ENCODE measurements around the gene HS3ST2. TPM values are rescaled to one million over a fixed set of nuclear protein-coding genes. Genes with fewer than 3 reads are reported as not detected.

HS3ST2 gene
- polyA plus RNA-seq, 2 of the 4 experiments (the other 2 are of a cell fraction): not detected

GRCh38 chr16:22810226-22810625 is 3.7 kb upstream of the HS3ST2 start (continued):
- TF ChIP-seq CHD2 (IDR thresholded peaks at IDR 0.05; ENCODE audit: low read length, partially characterized antibody): no peak
- TF ChIP-seq PBX3 (IDR thresholded peaks at IDR 0.05): no peak
- no peak for TF ChIP-seq JUNB (IDR thresholded peaks at IDR 0.05)
- TF ChIP-seq FOSL2 (IDR thresholded peaks at IDR 0.05): no peak
- no peak for TF ChIP-seq FOSL2 (CRISPR knock-in tag; IDR thresholded peaks at IDR 0.05)

DNA sequence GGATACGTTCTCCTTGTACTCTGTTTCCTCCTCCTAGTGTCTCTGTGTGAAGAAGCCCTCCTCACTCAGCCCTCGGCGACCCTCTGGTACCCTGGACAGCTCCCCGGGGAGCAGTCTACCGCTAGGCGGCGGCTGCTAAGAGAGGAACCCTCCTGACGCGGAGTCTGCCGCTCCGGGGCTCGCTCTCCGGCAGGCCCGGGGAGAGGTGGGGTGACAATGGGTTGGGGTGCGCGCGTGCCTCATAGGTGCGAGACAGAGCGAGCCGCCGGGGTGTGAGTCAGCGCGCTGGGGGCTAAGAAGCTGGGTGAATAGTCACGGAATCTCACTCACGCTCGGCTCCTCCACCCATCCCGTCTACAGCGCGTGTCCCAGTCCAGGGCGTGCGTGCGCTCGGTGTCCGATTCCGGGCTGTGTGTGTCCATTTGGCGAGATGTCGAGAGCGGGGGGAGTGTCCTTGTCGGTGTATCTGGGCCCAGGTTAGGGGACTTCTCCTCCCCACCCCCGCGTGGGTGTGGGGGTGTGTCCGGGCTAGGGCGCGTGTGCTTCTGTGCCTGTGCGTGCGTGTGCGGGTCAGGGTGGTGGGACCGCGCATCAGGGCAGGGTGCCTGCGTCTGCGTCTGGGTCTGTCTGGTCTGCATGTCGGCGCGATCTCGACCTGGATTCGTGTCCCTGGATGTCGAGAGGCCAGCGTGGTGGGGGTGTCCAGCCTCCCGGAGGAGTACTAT is 577 bp upstream of the HS3ST2 start:
- ChIA-PET CTCF (no interaction called here), POLR2A (no interaction called here)
- WGBS (ENCODE audit: missing lambda C conversion rate): 76% methylated on average over 35 of the region's 59 CpGs
- no peak overlapping the region for H3K27ac ChIP-seq
- no peaks in the 10 kb centered on the region for H3K9me3 ChIP-seq
- ATAC-seq (peak in 1 of 2 experiments; percentile 63; a peak in 2 of 6 replicates), FAIRE-seq (no peak), DNase-seq (ENCODE audit: low read depth in 1 of 2, low spot score in 1 of 2) (no peak)
- H3K4me2 ChIP-seq: no peak overlapping the region
- H3K4me1 ChIP-seq: peaks cover 4% of the 10 kb centered on the region; the same call in 1 of the 3 replicates
- no peak overlapping the region for H3K4me3 ChIP-seq
- no peak for TF ChIP-seq POLR2A (IDR thresholded peaks at IDR 0.05; ENCODE audit: low read length)
- TF ChIP-seq FOSB (CRISPR knock-in tag; IDR thresholded peaks at IDR 0.05): no peak
- TF ChIP-seq GATA3 (IDR thresholded peaks at IDR 0.05; ENCODE audit: borderline replicate concordance): no peak
- 0 out of 3 replicates have a peak, but pooled peaks have one; percentile 5 for TF ChIP-seq CTCF (IDR thresholded peaks at IDR 0.05)
- TF ChIP-seq KDM5A (IDR thresholded peaks at IDR 0.05): no peak
- peak in 1 of 2 experiments; percentile 15; a peak in 1 of 5 replicates for TF ChIP-seq RAD21 (conservative IDR thresholded peaks at IDR 0.05 in 1 of 2, IDR thresholded peaks at IDR 0.05 in 1 of 2)
- no peak for TF ChIP-seq ZC3H11A (IDR thresholded peaks at IDR 0.05)
- no peak for TF ChIP-seq FOXS1 (CRISPR knock-in tag; IDR thresholded peaks at IDR 0.05)
- TF ChIP-seq BHLHE40 (IDR thresholded peaks at IDR 0.05; ENCODE audit: low read depth, low read length): no peak
- TF ChIP-seq ZSCAN20 (CRISPR knock-in tag; IDR thresholded peaks at IDR 0.05): no peak
- no peak for TF ChIP-seq HEYL (CRISPR knock-in tag; IDR thresholded peaks at IDR 0.05)
- TF ChIP-seq, protein P1, sequence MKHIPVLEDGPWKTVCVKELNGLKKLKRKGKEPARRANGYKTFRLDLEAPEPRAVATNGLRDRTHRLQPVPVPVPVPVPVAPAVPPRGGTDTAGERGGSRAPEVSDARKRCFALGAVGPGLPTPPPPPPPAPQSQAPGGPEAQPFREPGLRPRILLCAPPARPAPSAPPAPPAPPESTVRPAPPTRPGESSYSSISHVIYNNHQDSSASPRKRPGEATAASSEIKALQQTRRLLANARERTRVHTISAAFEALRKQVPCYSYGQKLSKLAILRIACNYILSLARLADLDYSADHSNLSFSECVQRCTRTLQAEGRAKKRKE (CRISPR knock-in tag; IDR thresholded peaks at IDR 0.05; ENCODE audit: low read depth): no peak
- no peak for TF ChIP-seq NFE2L2 (conservative IDR thresholded peaks at IDR 0.05; ENCODE audit: low read length)
- no peak for TF ChIP-seq CHD4 (IDR thresholded peaks at IDR 0.05; ENCODE audit: borderline replicate concordance)
- TF ChIP-seq HDAC2 (IDR thresholded peaks at IDR 0.05): no peak
- TF ChIP-seq, protein P2, sequence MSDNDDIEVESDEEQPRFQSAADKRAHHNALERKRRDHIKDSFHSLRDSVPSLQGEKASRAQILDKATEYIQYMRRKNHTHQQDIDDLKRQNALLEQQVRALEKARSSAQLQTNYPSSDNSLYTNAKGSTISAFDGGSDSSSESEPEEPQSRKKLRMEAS (IDR thresholded peaks at IDR 0.05): no peak
- no peak for TF ChIP-seq HES2 (IDR thresholded peaks at IDR 0.05)
- no peak for TF ChIP-seq CBX2 (IDR thresholded peaks at IDR 0.05; ENCODE audit: borderline replicate concordance, low read depth)
- TF ChIP-seq ESRRA (IDR thresholded peaks at IDR 0.05; ENCODE audit: borderline replicate concordance, low read length): no peak
- no peak for TF ChIP-seq E2F6 (IDR thresholded peaks at IDR 0.05; ENCODE audit: borderline replicate concordance, low read depth)
- no peak for TF ChIP-seq SREBF2 (IDR thresholded peaks at IDR 0.05)
- TF ChIP-seq, protein P3, sequence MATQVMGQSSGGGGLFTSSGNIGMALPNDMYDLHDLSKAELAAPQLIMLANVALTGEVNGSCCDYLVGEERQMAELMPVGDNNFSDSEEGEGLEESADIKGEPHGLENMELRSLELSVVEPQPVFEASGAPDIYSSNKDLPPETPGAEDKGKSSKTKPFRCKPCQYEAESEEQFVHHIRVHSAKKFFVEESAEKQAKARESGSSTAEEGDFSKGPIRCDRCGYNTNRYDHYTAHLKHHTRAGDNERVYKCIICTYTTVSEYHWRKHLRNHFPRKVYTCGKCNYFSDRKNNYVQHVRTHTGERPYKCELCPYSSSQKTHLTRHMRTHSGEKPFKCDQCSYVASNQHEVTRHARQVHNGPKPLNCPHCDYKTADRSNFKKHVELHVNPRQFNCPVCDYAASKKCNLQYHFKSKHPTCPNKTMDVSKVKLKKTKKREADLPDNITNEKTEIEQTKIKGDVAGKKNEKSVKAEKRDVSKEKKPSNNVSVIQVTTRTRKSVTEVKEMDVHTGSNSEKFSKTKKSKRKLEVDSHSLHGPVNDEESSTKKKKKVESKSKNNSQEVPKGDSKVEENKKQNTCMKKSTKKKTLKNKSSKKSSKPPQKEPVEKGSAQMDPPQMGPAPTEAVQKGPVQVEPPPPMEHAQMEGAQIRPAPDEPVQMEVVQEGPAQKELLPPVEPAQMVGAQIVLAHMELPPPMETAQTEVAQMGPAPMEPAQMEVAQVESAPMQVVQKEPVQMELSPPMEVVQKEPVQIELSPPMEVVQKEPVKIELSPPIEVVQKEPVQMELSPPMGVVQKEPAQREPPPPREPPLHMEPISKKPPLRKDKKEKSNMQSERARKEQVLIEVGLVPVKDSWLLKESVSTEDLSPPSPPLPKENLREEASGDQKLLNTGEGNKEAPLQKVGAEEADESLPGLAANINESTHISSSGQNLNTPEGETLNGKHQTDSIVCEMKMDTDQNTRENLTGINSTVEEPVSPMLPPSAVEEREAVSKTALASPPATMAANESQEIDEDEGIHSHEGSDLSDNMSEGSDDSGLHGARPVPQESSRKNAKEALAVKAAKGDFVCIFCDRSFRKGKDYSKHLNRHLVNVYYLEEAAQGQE (IDR thresholded peaks at IDR 0.05): peak; percentile 90
- TF ChIP-seq TP53 (CRISPR knock-in tag; IDR thresholded peaks at IDR 0.05): no peak
- TF ChIP-seq CHD2 (IDR thresholded peaks at IDR 0.05; ENCODE audit: low read length, partially characterized antibody): no peak
- TF ChIP-seq EHMT2 (IDR thresholded peaks at IDR 0.05; ENCODE audit: low read depth): 0 out of 2 replicates have a peak, but pooled peaks have one; percentile 24
- no peak for TF ChIP-seq RFX5 (IDR thresholded peaks at IDR 0.05)
- no peak for TF ChIP-seq TFCP2L1 (CRISPR knock-in tag; IDR thresholded peaks at IDR 0.05)
- TF ChIP-seq POLR2AphosphoS2 (conservative IDR thresholded peaks at IDR 0.05; ENCODE audit: low read length): no peak

Data from A549 (cell line).